GM18511 (cell line): ENCODE results near the gene UBE2I.

Experiments used
- ATAC-seq: cut with Tn5 transposase; IDR thresholded peaks from one replicate; pipeline ENCODE4 v1.9.1; 2021; ENCODE audit warnings: mild to moderate bottlenecking, moderate library complexity; ENCODE audit not compliant: unreplicated experiment

UBE2I gene

DNA sequence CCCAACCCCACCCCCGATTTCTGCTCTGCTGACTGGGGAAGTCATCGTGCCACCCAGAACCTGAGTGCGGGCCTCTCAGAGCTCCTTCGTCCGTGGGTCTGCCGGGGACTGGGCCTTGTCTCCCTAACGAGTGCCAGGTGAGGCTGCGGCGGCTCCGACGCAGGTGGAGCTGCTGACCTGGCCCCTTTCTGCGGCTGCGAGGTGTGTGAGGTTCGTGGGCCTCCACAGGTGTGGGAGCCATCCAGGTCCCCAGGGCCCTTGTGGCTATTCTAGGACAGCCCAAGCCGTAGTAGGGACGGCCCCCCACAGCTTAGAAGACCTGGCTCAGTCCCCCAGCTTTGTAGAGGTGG lies 3.0 kb downstream of the UBE2I start:
- ATAC-seq, result no peak

DNA sequence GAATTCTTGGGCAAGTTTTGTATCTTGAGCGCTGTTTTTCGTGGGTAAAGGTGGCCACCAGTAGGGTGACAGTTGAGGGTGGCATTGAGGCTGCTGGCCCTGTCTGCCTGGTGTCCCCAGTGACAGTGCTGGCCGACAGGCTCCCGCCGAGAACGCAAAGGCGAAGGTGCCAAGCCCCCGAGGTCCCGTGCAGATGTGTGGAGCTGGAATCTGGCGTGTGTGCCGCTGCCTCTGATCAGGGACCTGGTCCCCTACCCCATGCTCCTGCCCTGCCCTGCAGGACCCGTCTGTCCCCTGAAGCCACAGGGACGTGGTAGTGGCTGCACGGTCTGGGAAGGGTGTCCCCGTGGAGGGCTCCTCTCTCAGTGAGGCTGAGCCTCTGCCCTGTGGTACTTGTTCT lies 3.5 kb downstream of the UBE2I start:
- no peak for ATAC-seq

DNA sequence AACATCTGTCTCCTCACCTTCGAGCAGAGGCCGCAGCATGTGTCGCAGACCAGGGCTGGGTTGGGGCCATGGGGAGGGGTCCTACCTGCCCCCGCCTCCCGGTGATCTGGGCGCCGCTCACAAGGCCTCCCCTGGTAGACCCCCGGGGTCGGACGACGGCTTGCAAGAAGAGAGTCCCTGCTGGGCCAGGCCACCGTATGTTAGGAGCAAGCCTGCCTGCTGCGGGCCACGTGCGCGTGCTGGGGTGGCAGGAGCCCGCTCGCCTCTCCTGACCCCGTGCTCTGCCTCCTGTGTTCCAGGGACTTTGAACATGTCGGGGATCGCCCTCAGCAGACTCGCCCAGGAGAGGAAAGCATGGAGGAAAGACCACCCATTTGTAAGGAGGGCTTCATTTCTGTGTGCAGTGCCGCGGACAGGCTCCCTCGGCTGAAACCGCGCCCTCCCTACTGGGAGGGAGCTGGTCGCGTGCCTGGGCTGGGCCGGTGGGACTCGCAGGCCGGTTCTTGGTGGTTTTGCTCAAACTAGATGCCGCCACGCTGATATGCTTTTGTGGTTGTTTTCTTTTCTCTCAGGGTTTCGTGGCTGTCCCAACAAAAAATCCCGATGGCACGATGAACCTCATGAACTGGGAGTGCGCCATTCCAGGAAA lies 4.4 kb downstream of the UBE2I start:
- ATAC-seq, result no peak

DNA sequence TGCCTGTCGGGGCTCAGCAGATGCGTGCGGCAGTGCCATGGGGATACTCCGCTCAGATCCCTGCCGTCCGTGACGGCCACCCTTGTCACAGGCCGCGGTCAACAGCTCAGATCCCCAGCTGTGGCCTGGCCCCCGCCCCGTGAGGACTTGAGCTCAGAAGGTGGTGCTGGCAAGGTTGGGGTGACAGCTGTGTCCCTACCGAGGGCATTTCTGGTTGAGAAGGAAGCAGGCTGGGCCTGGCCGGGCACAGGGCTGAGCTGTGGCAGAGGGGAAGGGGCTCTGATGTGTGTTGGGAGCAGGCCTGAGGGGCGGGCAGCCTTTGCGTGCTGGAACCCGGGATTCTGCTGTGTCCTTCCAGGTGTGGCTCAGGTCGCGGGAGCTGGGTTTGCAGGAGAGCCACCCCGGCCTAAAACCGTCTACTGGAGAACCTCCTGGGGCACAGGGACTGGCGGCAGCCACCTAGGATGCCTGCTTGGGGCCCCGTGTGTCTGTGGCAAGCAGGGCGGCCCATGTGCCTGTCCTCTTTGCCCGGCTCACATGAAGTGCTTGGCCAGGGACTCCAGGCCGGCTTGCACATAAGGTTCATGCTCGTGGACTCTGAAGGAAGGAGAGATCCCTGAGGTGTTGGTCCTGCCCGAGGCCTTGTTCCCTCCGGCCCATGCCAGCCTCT lies 5.1 kb downstream of the UBE2I start:
- ATAC-seq, result no peak

DNA sequence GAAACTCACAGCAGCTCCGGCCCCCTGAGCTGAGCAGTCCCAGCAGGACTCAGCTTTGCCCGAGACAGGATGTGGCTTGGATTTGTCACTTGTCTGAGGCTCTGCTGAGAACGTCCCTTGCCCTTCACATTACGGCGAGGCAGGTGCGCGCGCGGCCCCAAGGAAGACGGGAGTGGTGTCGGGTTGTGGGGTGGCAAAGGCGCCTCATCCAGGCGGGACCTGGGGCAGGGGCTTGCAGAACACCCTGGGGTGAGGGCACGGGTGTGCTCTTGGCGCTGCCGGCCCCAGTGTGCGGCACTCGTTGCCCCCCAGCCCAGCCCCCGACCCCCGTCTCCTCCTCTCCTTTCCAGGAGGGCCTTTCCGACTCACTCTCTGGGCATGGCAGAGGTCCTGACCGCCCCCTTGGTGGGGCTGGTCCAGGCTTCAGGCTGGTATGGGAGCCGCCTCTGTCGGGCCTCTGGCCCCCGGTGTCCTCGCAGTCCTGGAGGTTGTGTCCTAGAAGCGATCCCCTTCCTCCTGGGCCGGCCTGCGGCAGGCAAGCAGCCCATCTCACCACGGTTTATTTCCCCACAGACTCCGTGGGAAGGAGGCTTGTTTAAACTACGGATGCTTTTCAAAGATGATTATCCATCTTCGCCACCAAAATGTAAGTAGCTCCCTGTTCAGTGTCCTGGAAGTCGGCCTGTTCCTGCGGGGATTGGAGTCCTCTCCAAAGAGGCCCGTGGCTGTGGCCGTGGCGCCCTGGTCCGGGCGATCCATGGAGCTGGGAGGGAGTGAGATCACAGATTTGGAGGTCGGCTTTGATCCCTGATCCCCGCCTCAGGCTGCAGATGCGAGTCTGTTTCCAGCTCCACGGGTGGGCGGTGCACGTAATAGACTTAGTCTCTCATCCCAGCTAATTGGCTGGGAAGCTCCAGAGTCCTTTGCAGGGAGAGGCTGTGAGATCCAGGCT lies 5.9 kb downstream of the UBE2I start:
- ATAC-seq, result no peak

DNA sequence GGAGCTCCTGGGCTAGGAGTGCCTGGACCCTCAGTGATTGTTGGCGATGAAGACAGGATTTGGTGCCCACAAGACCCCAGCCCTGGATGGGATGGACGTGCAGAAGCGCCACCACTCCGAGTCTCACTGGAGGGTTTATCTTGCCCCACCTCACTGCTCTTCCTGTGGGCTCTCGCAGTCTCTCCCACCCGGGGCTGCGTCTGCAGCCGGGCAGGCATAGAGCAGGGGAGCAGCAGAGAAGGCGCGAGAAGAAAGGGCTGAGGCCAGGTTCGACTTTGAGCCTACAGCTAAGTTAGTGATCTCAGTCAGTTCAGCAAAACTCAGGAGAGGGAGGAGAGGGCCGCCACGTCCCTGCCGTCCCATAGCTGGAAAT lies 6.6 kb downstream of the UBE2I start:
- no peak for ATAC-seq

- no peak for ATAC-seq
Measured at GRCh38 chr16:1317479-1318267, 8.2 kb downstream of the UBE2I start.

DNA sequence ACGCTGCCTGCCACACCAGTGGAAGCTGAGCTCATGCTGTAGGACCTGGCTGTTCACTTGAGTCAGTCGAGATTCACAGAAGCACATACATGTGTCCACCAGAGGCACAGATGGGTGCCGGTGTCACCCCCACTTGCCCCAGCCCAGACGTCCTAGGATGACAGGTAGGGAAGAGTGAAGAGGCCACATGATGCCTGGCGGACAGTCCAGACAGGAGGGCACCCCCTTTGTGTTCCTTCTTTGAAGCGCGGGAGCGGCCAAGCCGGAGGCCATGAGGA lies 8.8 kb downstream of the UBE2I start:
- ATAC-seq, result no peak

- no peak for ATAC-seq
Measured at GRCh38 chr16:1319041-1319440, 9.6 kb downstream of the UBE2I start.

- no peak for ATAC-seq
Measured at GRCh38 chr16:1320097-1320496, 10.7 kb downstream of the UBE2I start.

GRCh38 chr16:1320658-1321240 lies 11.3 kb downstream of the UBE2I start:
- ATAC-seq, result no peak

DNA sequence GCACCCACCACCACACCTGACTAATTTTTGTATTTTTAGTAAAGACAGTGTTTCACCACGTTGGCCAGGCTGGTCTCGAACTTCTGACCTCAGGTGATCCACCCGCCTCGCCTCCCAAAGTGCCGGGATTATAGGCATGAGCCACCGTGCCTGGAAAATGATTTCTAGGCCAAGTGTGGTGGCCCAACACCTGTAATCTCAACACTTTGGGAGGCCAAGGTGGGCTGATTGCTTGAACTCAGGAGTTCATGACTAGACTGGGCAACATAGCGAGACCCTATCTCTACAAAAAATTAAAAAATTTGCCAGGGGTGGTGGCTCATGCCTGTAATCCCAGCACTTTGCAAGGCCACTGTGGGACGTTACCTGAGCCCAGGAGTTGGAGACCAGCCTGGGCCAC lies 13.0 kb downstream of the UBE2I start:
- no peak for ATAC-seq

- ATAC-seq, result no peak
Measured at GRCh38 chr16:1323296-1324239, 14.1 kb downstream of the UBE2I start.

GRCh38 chr16:1324286-1324826 lies 14.9 kb downstream of the UBE2I start:
- ATAC-seq, result no peak

GRCh38 chr16:1325261-1325660 lies 15.8 kb downstream of the UBE2I start:
- no peak for ATAC-seq

GRCh38 chr16:1325673-1326371 lies 16.4 kb downstream of the UBE2I start:
- ATAC-seq, result no peak

GRCh38 chr16:1326391-1326790 lies 17.0 kb downstream of the UBE2I start:
- no peak for ATAC-seq

DNA sequence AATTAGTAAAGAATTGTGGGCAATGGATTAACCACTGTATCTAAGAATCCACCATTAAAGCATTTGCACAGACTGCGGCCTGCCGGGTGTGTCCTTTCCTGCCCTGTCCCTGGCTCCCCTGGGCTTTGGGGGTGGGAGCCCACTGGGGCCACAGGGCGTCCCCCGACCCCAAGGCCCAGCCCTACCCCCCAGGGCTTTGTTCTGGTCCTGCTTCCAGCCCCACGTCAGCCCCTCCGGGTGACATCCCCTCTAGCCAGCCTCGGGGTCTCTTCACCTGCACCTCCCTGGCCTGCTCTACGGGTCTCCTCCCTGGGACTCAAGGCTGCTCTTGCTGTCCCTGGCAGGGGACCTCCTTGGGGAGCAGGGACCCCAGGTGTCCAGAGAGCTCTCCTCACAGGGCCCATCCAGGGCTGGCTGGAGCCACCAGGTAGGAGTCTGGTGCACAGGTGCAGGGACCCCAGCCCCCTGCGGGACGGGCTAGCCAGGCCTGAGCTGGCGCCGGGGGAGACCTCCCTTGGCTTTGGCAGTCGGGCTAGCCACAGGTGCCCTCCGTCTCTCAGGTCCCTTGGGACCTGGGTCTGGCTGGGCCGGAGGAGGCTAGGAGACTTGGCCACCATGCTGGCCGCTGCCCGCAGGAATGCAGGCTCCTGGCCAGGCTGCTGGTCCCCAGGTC lies 17.6 kb downstream of the UBE2I start:
- ATAC-seq, result no peak

DNA sequence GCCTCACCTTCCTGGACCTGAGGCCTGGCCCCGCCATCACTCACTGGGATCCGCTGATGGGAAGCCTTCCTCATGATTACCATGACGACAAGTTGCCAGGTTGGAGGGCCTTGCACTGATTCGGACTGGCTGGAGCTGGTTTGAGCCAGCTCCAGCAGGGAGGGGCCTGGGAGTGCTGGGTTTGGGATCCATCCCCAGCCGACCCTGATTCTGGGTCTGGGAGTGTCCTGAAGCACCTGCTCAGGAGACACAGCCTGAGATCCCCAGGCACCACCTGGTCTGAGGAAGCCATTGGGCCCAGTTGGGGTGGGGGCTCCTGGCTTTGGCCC lies 18.1 kb downstream of the UBE2I start:
- no peak for ATAC-seq
